K562 (cell line): ENCODE results near the gene XPO6. TPM values are rescaled to one million over a fixed set of nuclear protein-coding genes. Genes with fewer than 3 reads are reported as not detected.

ENCODE experiments used
- ATAC-seq: fragments of 200-7000 bp; cut with Tn5 transposase; 3 replicates; pipeline ENCODE4 v1.9.1; 2020; ENCODE audit warnings: moderate library complexity
- Bru-seq: library from RNA; stranded (reverse); fragments of 400-500 nt; gene quantifications from one replicate; lab custom pipeline; 2021; lab: Mats Ljungman, UMichigan
- BruChase-seq, 2 experiments: library from RNA; stranded (reverse); fragments of 400-500 nt; gene quantifications; one replicate each; lab custom pipeline; 2021; lab: Mats Ljungman, UMichigan
- BruUV-seq: library from RNA; stranded (reverse); fragments of 400-500 nt; replicated peaks from 2 replicates; lab custom pipeline; 2021; lab: Mats Ljungman, UMichigan
- CTCF ChIA-PET: fragments of 300-600 bp; formaldehyde crosslinking; extraction: SDS; loops from one replicate; lab custom pipeline; 2021; ENCODE audit warnings: low intra/inter-chr PET ratio; lab: Yijun Ruan, JAX
- POLR2A ChIA-PET: fragments of 300-600, 350-650 bp; sonication (Branson Sonifier 250); formaldehyde crosslinking; extraction: SDS; loops from one replicate; lab custom pipeline; 2021; ENCODE audit warnings: antibody characterized with exemption, inconsistent platforms; lab: Yijun Ruan, JAX
- DNase-seq, 4 experiments: peaks; one replicate each; pipeline versions ENCODE4 v3.0.0 to v3.0.0-alpha.2; 2011 to 2018; ENCODE audit warnings: low spot score in 3 of 4, mixed read lengths in 3 of 4; ENCODE audit errors: extremely low read depth in 1 of 4
- FAIRE-seq: peaks from 2 replicates; lab custom pipeline; 2011; peaks lifted over from hg19 to GRCh38; lab: Jason Lieb, UNC
- H2AFZ ChIP-seq: 2 replicates; pipeline ENCODE4 v1.6.0; 2011; ENCODE audit warnings: low read depth, low read length, control low read depth, inconsistent platforms
- H3K27ac ChIP-seq: fragments of 200-600 bp; 3 replicates; pipeline ENCODE4 v1.8.0; 2011; ENCODE audit warnings: low read depth, mild to moderate bottlenecking, control low read depth, inconsistent platforms, low read length, moderate library complexity, mixed read lengths; ENCODE audit errors: extremely low read depth
- H3K27me3 ChIP-seq, 2 experiments: fragments of 300-600 bp in 1 of 2; 2 replicates in 1 of 2; 3 replicates in 1 of 2; pipeline versions ENCODE4 v1.6.0 to v1.8.0; 2011; ENCODE audit warnings: inconsistent platforms in 2 of 2, low read length in 2 of 2, mild to moderate bottlenecking in 1 of 2, mixed read lengths in 1 of 2, moderate library complexity in 1 of 2; ENCODE audit not compliant: control insufficient read depth in 2 of 2, insufficient read depth in 2 of 2
- H3K36me3 ChIP-seq: fragments of 300-600 bp; 3 replicates; pipeline ENCODE4 v1.8.0; 2011; ENCODE audit warnings: mild to moderate bottlenecking, low read length, inconsistent platforms; ENCODE audit not compliant: control insufficient read depth, insufficient read depth
- H3K4me1 ChIP-seq, 2 experiments: fragments of 200-600 bp in 1 of 2; replicated peaks in 1 of 2; 2 replicates in 1 of 2; 3 replicates in 1 of 2; pipeline versions ENCODE4 v1.5.1 to v1.8.0; 2011; ENCODE audit warnings: inconsistent platforms in 2 of 2, low read length in 2 of 2, mild to moderate bottlenecking in 1 of 2, mixed read lengths in 1 of 2, moderate library complexity in 1 of 2; ENCODE audit not compliant: control insufficient read depth in 2 of 2, insufficient read depth in 2 of 2
- H3K4me2 ChIP-seq: 2 replicates; pipeline ENCODE4 v1.6.1; 2011; ENCODE audit warnings: low read length, control low read depth, inconsistent platforms, mixed read lengths; ENCODE audit not compliant: insufficient read depth
- H3K4me3 ChIP-seq: fragments of 200-600 bp; sonication (generic), shearing (Covaris generic); 2 replicates; pipeline ENCODE4 v1.5.1; 2016; ENCODE audit warnings: control low read depth, inconsistent platforms
- H3K79me2 ChIP-seq: fragments of 200-600 bp; 3 replicates; pipeline ENCODE4 v1.8.0; 2011; ENCODE audit warnings: low read length, inconsistent platforms; ENCODE audit not compliant: control insufficient read depth, insufficient read depth
- H3K9ac ChIP-seq, 2 experiments: 2 replicates each; pipeline versions ENCODE4 v1.6.0 to v1.6.1; 2011; ENCODE audit warnings: low read depth in 2 of 2, low read length in 2 of 2, control low read depth in 1 of 2, inconsistent platforms in 1 of 2, mild to moderate bottlenecking in 1 of 2, mixed read lengths in 1 of 2; ENCODE audit not compliant: insufficient read depth in 1 of 2
- H3K9me1 ChIP-seq: one replicate; pipeline ENCODE4 v1.6.0; 2011; ENCODE audit warnings: inconsistent platforms, mild to moderate bottlenecking, low read length, moderate library complexity; ENCODE audit not compliant: control insufficient read depth, insufficient read depth
- H3K9me3 ChIP-seq: replicated peaks from 2 replicates; pipeline ENCODE4 v1.5.1; 2011; ENCODE audit warnings: low read depth, low read length, inconsistent platforms; ENCODE audit not compliant: control insufficient read depth, insufficient read depth
- H4K20me1 ChIP-seq: replicated peaks from 2 replicates; pipeline ENCODE4 v1.6.1; 2011; ENCODE audit warnings: low read length, inconsistent platforms, mixed read lengths; ENCODE audit not compliant: control insufficient read depth, insufficient read depth
- ARID1B ChIP-seq: fragments of 450-650 bp; IDR thresholded peaks from 2 replicates; pipeline ENCODE4 v1.6.1; 2016; ENCODE audit warnings: antibody characterized with exemption, mild to moderate bottlenecking, inconsistent platforms
- EP400 ChIP-seq: fragments of 450-650 bp; IDR thresholded peaks from 2 replicates; pipeline ENCODE4 v1.6.1; 2017; ENCODE audit warnings: antibody characterized with exemption, mild to moderate bottlenecking, moderate library complexity
- L3MBTL2 ChIP-seq: fragments of 450-650 bp; IDR thresholded peaks from 2 replicates; pipeline ENCODE4 v1.6.1; 2016; ENCODE audit warnings: mild to moderate bottlenecking, moderate library complexity
- WGBS: fragments of 100-300 bp; shearing (Covaris generic); methylation state at CpG from one replicate; pipeline ENCODE4 v1.1.6; 2016; ENCODE audit warnings: low coverage, mixed read lengths; ENCODE audit not compliant: insufficient coverage; ENCODE audit errors: missing lambda C conversion rate; 5-methylcytosine and 5-hydroxymethylcytosine counted together
- in situ Hi-C: fragments of 300-500 bp; cut with MboI; formaldehyde crosslinking; loops from 4 replicates; pipeline ENCODE4 v1.15.0; 2018; ENCODE audit warnings: inconsistent platforms, mixed read lengths
- intact Hi-C: fragments of 100-400 bp; cut with micrococcal nuclease; formaldehyde crosslinking; loops from 2 replicates; pipeline ENCODE4 v1.14.2; 2022
- long read RNA-seq, 3 experiments: library from polyadenylated mRNA in 2 of 3; library from RNA in 1 of 3; unstranded in 2 of 3; stranded (forward) in 1 of 3; transcript quantifications; one replicate each; pipeline ENCODE4 v2.0.0, GENCODE V29; 2019 to 2022
- polyA minus RNA-seq, 3 experiments: library from RNA; depleted of rRNA, polyadenylated mRNA; stranded (reverse); fragments of >200 nt; gene quantifications; 2 replicates each; pipeline ENCODE4 v1.2.3, GENCODE V29; 2011
- polyA plus RNA-seq, 8 experiments: library from polyadenylated mRNA; depleted of rRNA in 4 of 8; stranded (reverse) in 5 of 8; unstranded in 3 of 8; fragments of >200 nt; fragmentation: Nextera tagmentation in 2 of 8; fragmentation: Illumina TruSeq in 1 of 8; extraction: Ambion mirVana in 2 of 8; extraction: Trizol in 1 of 8; gene quantifications; 2 replicates each; pipeline versions ENCODE4 v1.2.1 to v1.2.3, GENCODE V29; 2011 to 2014; ENCODE audit warnings: inconsistent platforms in 1 of 8, missing spikeins in 1 of 8
- total RNA-seq, 7 experiments: library from RNA; depleted of rRNA in 6 of 7; stranded (reverse); fragments of >200 nt in 6 of 7; fragmentation: Illumina TruSeq in 2 of 7; extraction: Trizol in 2 of 7; gene quantifications; 2 replicates each; pipeline versions ENCODE4 v1.2.1 to v1.2.3, GENCODE V29; 2011 to 2021; ENCODE audit warnings: low replicate concordance in 1 of 7
- TF ChIP-seq, protein P1 (sequence below): IDR thresholded peaks from 3 replicates; pipeline ENCODE4 v1.6.1; 2011; ENCODE audit warnings: borderline replicate concordance, mild to moderate bottlenecking; ENCODE audit not compliant: insufficient read length, insufficient read depth

XPO6 gene, protein sequence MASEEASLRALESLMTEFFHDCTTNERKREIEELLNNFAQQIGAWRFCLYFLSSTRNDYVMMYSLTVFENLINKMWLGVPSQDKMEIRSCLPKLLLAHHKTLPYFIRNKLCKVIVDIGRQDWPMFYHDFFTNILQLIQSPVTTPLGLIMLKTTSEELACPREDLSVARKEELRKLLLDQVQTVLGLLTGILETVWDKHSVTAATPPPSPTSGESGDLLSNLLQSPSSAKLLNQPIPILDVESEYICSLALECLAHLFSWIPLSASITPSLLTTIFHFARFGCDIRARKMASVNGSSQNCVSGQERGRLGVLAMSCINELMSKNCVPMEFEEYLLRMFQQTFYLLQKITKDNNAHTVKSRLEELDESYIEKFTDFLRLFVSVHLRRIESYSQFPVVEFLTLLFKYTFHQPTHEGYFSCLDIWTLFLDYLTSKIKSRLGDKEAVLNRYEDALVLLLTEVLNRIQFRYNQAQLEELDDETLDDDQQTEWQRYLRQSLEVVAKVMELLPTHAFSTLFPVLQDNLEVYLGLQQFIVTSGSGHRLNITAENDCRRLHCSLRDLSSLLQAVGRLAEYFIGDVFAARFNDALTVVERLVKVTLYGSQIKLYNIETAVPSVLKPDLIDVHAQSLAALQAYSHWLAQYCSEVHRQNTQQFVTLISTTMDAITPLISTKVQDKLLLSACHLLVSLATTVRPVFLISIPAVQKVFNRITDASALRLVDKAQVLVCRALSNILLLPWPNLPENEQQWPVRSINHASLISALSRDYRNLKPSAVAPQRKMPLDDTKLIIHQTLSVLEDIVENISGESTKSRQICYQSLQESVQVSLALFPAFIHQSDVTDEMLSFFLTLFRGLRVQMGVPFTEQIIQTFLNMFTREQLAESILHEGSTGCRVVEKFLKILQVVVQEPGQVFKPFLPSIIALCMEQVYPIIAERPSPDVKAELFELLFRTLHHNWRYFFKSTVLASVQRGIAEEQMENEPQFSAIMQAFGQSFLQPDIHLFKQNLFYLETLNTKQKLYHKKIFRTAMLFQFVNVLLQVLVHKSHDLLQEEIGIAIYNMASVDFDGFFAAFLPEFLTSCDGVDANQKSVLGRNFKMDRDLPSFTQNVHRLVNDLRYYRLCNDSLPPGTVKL
- 514 and 616 TPM in 2 replicates for total RNA-seq (2011; cell fraction: chromatin; rRNA removed; ENCODE audit: low replicate concordance)
- 268 and 281 TPM in 2 replicates for total RNA-seq (2011; cell fraction: nucleolus; rRNA removed)
- total RNA-seq (2011; cell fraction: nucleoplasm; rRNA removed), result 282 and 295 TPM in 2 replicates
- 121 and 136 TPM in 2 replicates for total RNA-seq (2014; rRNA removed)
- total RNA-seq (2014; rRNA removed; fragmentation: Illumina TruSeq; extraction: Trizol), result 90.7 and 104 TPM in 2 replicates
- 101 and 104 TPM in 2 replicates for total RNA-seq (2015; rRNA removed; fragmentation: Illumina TruSeq; extraction: Trizol)
- 196 and 204 TPM in 2 replicates for total RNA-seq (2021)
- 160 and 184 TPM in 2 replicates for polyA plus RNA-seq (2011; rRNA removed)
- 233 and 372 TPM in 2 replicates for polyA plus RNA-seq (2011; cell fraction: cytosol; rRNA removed)
- polyA plus RNA-seq (2011; cell fraction: nucleus; rRNA removed), result 242 and 339 TPM in 2 replicates
- 107 and 149 TPM in 2 replicates for polyA plus RNA-seq (2012)
- polyA plus RNA-seq (2014; fragmentation: Illumina TruSeq; extraction: Trizol), result 154 and 180 TPM in 2 replicates
- polyA plus RNA-seq (2014; fragmentation: Nextera tagmentation; extraction: Ambion mirVana), result 10 to 100 TPM; 11.2 to 31.0 TPM
- polyA plus RNA-seq (2014; rRNA removed), result 119 and 141 TPM in 2 replicates
- polyA minus RNA-seq (2011; rRNA and poly(A)+ RNA removed), result 205 and 308 TPM in 2 replicates
- 160 and 194 TPM in 2 replicates for polyA minus RNA-seq (2011; cell fraction: cytosol; rRNA and poly(A)+ RNA removed)
- 200 and 231 TPM in 2 replicates for polyA minus RNA-seq (2011; cell fraction: nucleus; rRNA and poly(A)+ RNA removed)
- percentile 89 among the genes with signal in this experiment for Bru-seq, nascent RNA
- percentile 91 among the genes with signal in this experiment for BruChase-seq, experiment 1, labeled RNA remaining after a 2-hour chase
- BruChase-seq, experiment 2, labeled RNA remaining after a 6-hour chase, result percentile 89 among the genes with signal in this experiment
- long read RNA-seq, experiment 1, full-length matches to known transcripts, result 25 of 413 reads
- long read RNA-seq, experiment 1, partial matches to known transcripts, result 308 of 413 reads
- long read RNA-seq, experiment 1, other reads (novel, unspliced or antisense), result 80 of 413 reads
- long read RNA-seq, experiment 2, full-length matches to known transcripts, result 42 of 120 reads
- long read RNA-seq, experiment 2, partial matches to known transcripts, result 37 of 120 reads
- long read RNA-seq, experiment 2, other reads (novel, unspliced or antisense), result 41 of 120 reads
- long read RNA-seq, experiment 3, partial matches to known transcripts, result 16 of 17 reads
- long read RNA-seq, experiment 3, other reads (novel, unspliced or antisense), result 1 of 17 reads

DNA sequence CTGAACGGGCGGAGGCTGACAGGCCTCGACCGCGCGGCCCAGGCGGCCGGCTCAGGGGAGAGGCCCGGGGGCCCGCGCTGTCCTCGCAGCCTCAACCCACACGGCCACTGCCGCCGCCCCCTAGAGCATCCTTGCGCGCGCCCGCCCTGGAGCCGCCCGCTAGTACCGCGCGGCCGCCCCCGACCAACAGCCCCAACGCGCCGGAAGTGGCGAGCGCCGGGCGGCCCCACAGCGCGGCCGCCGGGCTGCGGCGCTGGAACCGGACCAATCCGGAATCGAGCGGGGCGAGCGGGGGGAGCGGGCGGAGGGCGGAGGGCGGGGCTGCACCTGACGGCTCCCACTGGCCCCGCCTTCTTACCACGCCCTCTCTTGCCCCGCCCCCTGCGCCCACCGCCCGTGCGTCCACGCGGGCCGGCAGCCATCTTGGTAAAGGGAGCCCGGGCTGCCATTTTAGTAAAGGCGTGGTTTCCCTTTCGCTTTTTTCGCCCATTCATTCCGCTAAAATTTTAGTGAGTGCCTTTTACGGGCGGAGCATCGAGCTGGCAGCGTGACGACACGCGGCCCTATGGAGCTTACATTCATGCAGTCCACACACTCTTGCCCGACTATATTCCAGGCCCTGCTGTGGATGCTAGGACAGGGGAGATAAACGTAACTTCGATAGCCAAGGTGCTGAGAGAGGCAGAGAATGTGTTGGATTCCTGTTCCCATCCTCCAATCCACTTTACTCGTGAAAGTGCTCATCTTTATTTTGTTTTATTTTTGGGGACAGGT is at the start of gene XPO6:
Gene XPO6, minus strand, starts transcription at position 208 of the 774 bp plus-strand sequence. CDS start 597 bp downstream, outside the sequence.
- ChIA-PET CTCF (no interaction called here), POLR2A (interaction anchor here (0.5 to 2.3 kb wide), 7 partner anchors 8 to 61 kb away, joined by 3 to 10 read pairs (median 3); no protein-coding TSS in a partner anchor)
- Histone ChIP-seq H3K4me2 (peak within 1 kb of the TSS; percentile 99), H3K4me1 (peaks cover 12 to 23% of the 10 kb centered on the region in 2 experiments; a peak in 4 of 5 replicates), H3K9me1 (no peaks in the 10 kb centered on the region), H2AFZ (peak within 1 kb of the TSS; percentile 100), H3K36me3 (peaks cover 37% of the 10 kb centered on the region), H3K27me3 (no peaks in the 10 kb centered on the region), H4K20me1 (peaks cover 20% of the 10 kb centered on the region), H3K9ac (peak within 1 kb of the TSS; percentile 92 to 97), H3K9me3 (no peaks in the 10 kb centered on the region), H3K4me3 (peak within 1 kb of the TSS; percentile 86), H3K27ac (peak within 1 kb of the TSS; percentile 93), H3K79me2 (peaks cover 48% of the 10 kb centered on the region)
- intact Hi-C loops, result loop anchor here (10.0 kb wide), 1 partner anchor 47 kb away; no protein-coding TSS in a partner anchor
- ATAC-seq, result peak; percentile 92
- in situ Hi-C loops, result no loop called here
- peak; percentile 96 to 98 (median 98) for DNase-seq
- BruUV-seq, result no TSS peak
- 1% methylated on average over 54 of the region's 76 CpGs for WGBS
- FAIRE-seq, result peak; percentile 85
- TF ChIP-seq L3MBTL2 (peak; percentile 63), EP400 (peak; percentile 93), ARID1B (no peak)
- TF ChIP-seq, protein P1, sequence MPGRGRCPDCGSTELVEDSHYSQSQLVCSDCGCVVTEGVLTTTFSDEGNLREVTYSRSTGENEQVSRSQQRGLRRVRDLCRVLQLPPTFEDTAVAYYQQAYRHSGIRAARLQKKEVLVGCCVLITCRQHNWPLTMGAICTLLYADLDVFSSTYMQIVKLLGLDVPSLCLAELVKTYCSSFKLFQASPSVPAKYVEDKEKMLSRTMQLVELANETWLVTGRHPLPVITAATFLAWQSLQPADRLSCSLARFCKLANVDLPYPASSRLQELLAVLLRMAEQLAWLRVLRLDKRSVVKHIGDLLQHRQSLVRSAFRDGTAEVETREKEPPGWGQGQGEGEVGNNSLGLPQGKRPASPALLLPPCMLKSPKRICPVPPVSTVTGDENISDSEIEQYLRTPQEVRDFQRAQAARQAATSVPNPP, result no peak
